Measurements from ENCODE around the gene MREG.

- TF ChIP-seq CTCF (IDR thresholded peaks at IDR 0.05 in 4 of 5, conservative IDR thresholded peaks at IDR 0.05 in 1 of 5) (no peak), POLR2A (IDR thresholded peaks at IDR 0.05) (no peak)
Measured at GRCh38 chr2:216006164-216006663, 7.1 kb downstream of the MREG start.
